PC-3 (cell line): ENCODE data around the gene PPT2. TPM values are rescaled to one million over a fixed set of nuclear protein-coding genes. Genes with fewer than 3 reads are reported as not detected.

ENCODE experiments used
- ATAC-seq: fragments of 200-7000 bp; cut with Tn5 transposase; 2 replicates; pipeline ENCODE4 v1.9.1; 2020; ENCODE audit warnings: mild to moderate bottlenecking, moderate library complexity
- BruUV-seq: library from RNA; stranded (reverse); fragments of 400-500 nt; replicated peaks from 2 replicates; lab custom pipeline; 2021; lab: Mats Ljungman, UMichigan
- CTCF ChIA-PET: fragments of 300-600 bp; sonication (Branson Sonifier 250); formaldehyde crosslinking; loops from one replicate; lab custom pipeline; 2022; ENCODE audit warnings: antibody characterized with exemption; lab: Charles Lee
- POLR2A ChIA-PET: fragments of 300-600 bp; sonication (Branson Sonifier 250); formaldehyde crosslinking; loops from one replicate; lab custom pipeline; 2022; ENCODE audit warnings: antibody characterized with exemption; ENCODE audit not compliant: unreplicated experiment; lab: Charles Lee
- DNase-seq: peaks from one replicate; pipeline ENCODE4 v3.0.0-alpha.2; 2015
- H2AFZ ChIP-seq: fragments of 300-600 bp; sonication (generic); 2 replicates; pipeline ENCODE4 v1.6.0; 2016; ENCODE audit warnings: antibody characterized with exemption, low read length
- H3F3A ChIP-seq: fragments of 300-600 bp; sonication (generic); one replicate; pipeline ENCODE4 v1.6.0; 2017; ENCODE audit warnings: antibody characterized with exemption, low read length, control low read depth, mild to moderate bottlenecking; ENCODE audit not compliant: unreplicated experiment
- H3K27ac ChIP-seq: fragments of 300-600 bp; sonication (generic); 2 replicates; pipeline ENCODE4 v1.5.1; 2016; ENCODE audit warnings: mild to moderate bottlenecking, low read length
- H3K27me3 ChIP-seq: fragments of 300-600 bp; sonication (generic); 2 replicates; pipeline ENCODE4 v1.6.1; 2016; ENCODE audit warnings: low read length, mixed read lengths
- H3K36me3 ChIP-seq: fragments of 300-600 bp; sonication (generic); 2 replicates; pipeline ENCODE4 v1.6.1; 2016; ENCODE audit warnings: low read depth, mixed run types, low read length, mixed read lengths
- H3K4me1 ChIP-seq: fragments of 300-600 bp; sonication (generic); 2 replicates; pipeline ENCODE4 v1.5.1; 2016; ENCODE audit warnings: low read length; ENCODE audit not compliant: insufficient read depth
- H3K4me2 ChIP-seq: fragments of 300-600 bp; sonication (generic); 2 replicates; pipeline ENCODE4 v1.6.0; 2016; ENCODE audit warnings: low read length
- H3K4me3 ChIP-seq: fragments of 300-600 bp; sonication (generic); 2 replicates; pipeline ENCODE4 v1.5.1; 2016; ENCODE audit warnings: mild to moderate bottlenecking, low read length, mixed read lengths
- H3K79me2 ChIP-seq: fragments of 300-600 bp; sonication (generic); 2 replicates; pipeline ENCODE4 v1.6.1; 2017; ENCODE audit warnings: low read length, mixed read lengths
- H3K9ac ChIP-seq: fragments of 300-600 bp; sonication (generic); 2 replicates; pipeline ENCODE4 v1.6.0; 2016; ENCODE audit warnings: mild to moderate bottlenecking, low read length
- H3K9me2 ChIP-seq: fragments of 300-600 bp; sonication (generic); replicated peaks from 2 replicates; pipeline ENCODE4 v1.6.1; 2016; ENCODE audit warnings: mixed run types, low read length, mixed read lengths
- H3K9me3 ChIP-seq: fragments of 300-600 bp; sonication (generic); 2 replicates; pipeline ENCODE4 v1.6.1; 2016; ENCODE audit warnings: low read length, mixed read lengths
- H4K20me1 ChIP-seq: fragments of 300-600 bp; sonication (generic); 2 replicates; pipeline ENCODE4 v1.6.1; 2016; ENCODE audit warnings: low read length, mixed read lengths
- EZH2 ChIP-seq: fragments of 300-600 bp; sonication (generic); IDR thresholded peaks from one replicate; pipeline ENCODE4 v1.6.1; 2017; ENCODE audit warnings: antibody characterized with exemption, mild to moderate bottlenecking, low read length; ENCODE audit not compliant: unreplicated experiment
- EZH2phosphoT487 ChIP-seq: fragments of 300-600 bp; sonication (generic); IDR thresholded peaks from 2 replicates; pipeline ENCODE4 v1.6.1; 2018; ENCODE audit warnings: mild to moderate bottlenecking, antibody characterized with exemption, low read length, borderline replicate concordance
- intact Hi-C: fragments of 100-400 bp; cut with micrococcal nuclease; formaldehyde crosslinking; loops from 2 replicates; pipeline ENCODE4 v1.9.0; 2023
- total RNA-seq: library from RNA; depleted of rRNA; stranded (reverse); fragments of >200 nt; gene quantifications from 2 replicates; pipeline ENCODE4 v1.2.3, GENCODE V29; 2014
- TF ChIP-seq, protein P1 (sequence below): fragments of 300-600 bp; sonication (generic); conservative IDR thresholded peaks from 2 replicates; pipeline ENCODE4 v1.5.1; 2017; ENCODE audit warnings: antibody characterized with exemption, low read depth, mild to moderate bottlenecking, low read length

Gene PPT2
- total RNA-seq, 1 experiment from 2014 or later: 30.8 TPM

- Histone ChIP-seq H2AFZ (no peak overlapping the region), H3K9ac (no peak overlapping the region), H3K4me2 (no peak overlapping the region), H3K4me3 (no peak overlapping the region), H3K4me1 (peaks cover 18% of the 10 kb centered on the region), H3K9me2 (no peaks in the 10 kb centered on the region), H3K36me3 (peaks cover 5% of the 10 kb centered on the region; the same call in 1 of the 2 replicates), H3K79me2 (peaks cover 25% of the 10 kb centered on the region), H3K27me3 (no peaks in the 10 kb centered on the region), H4K20me1 (no peaks in the 10 kb centered on the region), H3K9me3 (no peaks in the 10 kb centered on the region), H3K27ac (no peak overlapping the region), H3F3A (no peaks in the 10 kb centered on the region)
- DNase-seq: no peak
- TF ChIP-seq, protein P1, sequence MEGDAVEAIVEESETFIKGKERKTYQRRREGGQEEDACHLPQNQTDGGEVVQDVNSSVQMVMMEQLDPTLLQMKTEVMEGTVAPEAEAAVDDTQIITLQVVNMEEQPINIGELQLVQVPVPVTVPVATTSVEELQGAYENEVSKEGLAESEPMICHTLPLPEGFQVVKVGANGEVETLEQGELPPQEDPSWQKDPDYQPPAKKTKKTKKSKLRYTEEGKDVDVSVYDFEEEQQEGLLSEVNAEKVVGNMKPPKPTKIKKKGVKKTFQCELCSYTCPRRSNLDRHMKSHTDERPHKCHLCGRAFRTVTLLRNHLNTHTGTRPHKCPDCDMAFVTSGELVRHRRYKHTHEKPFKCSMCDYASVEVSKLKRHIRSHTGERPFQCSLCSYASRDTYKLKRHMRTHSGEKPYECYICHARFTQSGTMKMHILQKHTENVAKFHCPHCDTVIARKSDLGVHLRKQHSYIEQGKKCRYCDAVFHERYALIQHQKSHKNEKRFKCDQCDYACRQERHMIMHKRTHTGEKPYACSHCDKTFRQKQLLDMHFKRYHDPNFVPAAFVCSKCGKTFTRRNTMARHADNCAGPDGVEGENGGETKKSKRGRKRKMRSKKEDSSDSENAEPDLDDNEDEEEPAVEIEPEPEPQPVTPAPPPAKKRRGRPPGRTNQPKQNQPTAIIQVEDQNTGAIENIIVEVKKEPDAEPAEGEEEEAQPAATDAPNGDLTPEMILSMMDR: no peak
- no peak for TF ChIP-seq EZH2
- TF ChIP-seq EZH2phosphoT487: no peak
- ChIA-PET CTCF (no interaction called here), POLR2A (no interaction called here)
- intact Hi-C loops: no loop called here
- BruUV-seq: no TSS peak
- no peak for ATAC-seq
Observed at GRCh38 chr6:32123681-32124080, 30.3 kb upstream of the PPT2 start.

DNA sequence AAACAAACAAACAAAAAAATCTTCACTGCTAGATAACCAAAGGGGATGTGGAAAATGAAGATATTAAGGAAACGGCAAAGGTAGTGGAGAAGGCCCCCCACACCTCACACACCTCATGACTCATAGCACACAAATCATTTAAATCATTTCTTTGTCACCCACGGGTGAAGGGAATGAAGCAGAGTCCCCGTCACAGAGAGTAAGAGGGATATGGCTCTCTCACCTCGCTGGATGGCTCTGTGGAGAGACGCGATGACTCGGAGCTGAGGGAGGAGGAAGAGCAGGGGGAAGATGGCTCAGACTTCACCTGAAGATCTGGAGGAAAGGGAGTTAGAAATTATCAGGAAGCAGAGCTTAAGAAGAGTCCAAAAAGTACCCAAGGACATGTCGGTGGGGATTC, 27.1 kb upstream of the PPT2 start:
- Histone ChIP-seq H3K9ac (peak overlapping the region; percentile 87), H4K20me1 (no peaks in the 10 kb centered on the region), H2AFZ (peak overlapping the region; percentile 91; the same call in 1 of the 2 replicates), H3K36me3 (no peaks in the 10 kb centered on the region; the same call in 1 of the 2 replicates), H3K79me2 (peaks cover 38% of the 10 kb centered on the region), H3K9me2 (no peaks in the 10 kb centered on the region), H3K4me3 (peak overlapping the region; percentile 90), H3K4me1 (peaks cover 25% of the 10 kb centered on the region), H3K4me2 (peak overlapping the region; percentile 93), H3K27me3 (no peaks in the 10 kb centered on the region), H3F3A (no peaks in the 10 kb centered on the region), H3K27ac (no peak overlapping the region), H3K9me3 (no peaks in the 10 kb centered on the region)
- ChIA-PET POLR2A (interaction anchor here (0.6 kb wide), 1 partner anchor 12 kb away, joined by 4 read pairs; no protein-coding TSS in a partner anchor), CTCF (interaction anchor here (0.8 kb wide), 1 partner anchor 8 kb away, joined by 3 read pairs; no protein-coding TSS in a partner anchor)
- intact Hi-C loops: no loop called here
- BruUV-seq: no TSS peak
- TF ChIP-seq EZH2 (no peak), EZH2phosphoT487 (no peak)
- TF ChIP-seq, protein P1: no peak
- ATAC-seq: no peak
- DNase-seq: no peak

- ATAC-seq (no peak), DNase-seq (no peak)
- Histone ChIP-seq H3F3A (no peaks in the 10 kb centered on the region), H3K4me3 (peak overlapping the region; percentile 90), H3K4me1 (peaks cover 25% of the 10 kb centered on the region), H3K9me3 (no peaks in the 10 kb centered on the region), H2AFZ (peak overlapping the region; percentile 91), H3K9me2 (no peaks in the 10 kb centered on the region), H3K27me3 (no peaks in the 10 kb centered on the region), H3K27ac (no peak overlapping the region), H3K4me2 (peak overlapping the region; percentile 93), H3K36me3 (no peaks in the 10 kb centered on the region), H3K9ac (peak overlapping the region; percentile 87), H4K20me1 (no peaks in the 10 kb centered on the region), H3K79me2 (peaks cover 38% of the 10 kb centered on the region)
- intact Hi-C loops: no loop called here
- TF ChIP-seq, protein P1: no peak
- TF ChIP-seq EZH2phosphoT487: no peak
- POLR2A ChIA-PET: interaction anchor here (0.6 kb wide), 1 partner anchor 13 kb away, joined by 4 read pairs; no protein-coding TSS in a partner anchor
- CTCF ChIA-PET: interaction anchor here (0.6 to 1.3 kb wide), 3 partner anchors 9 to 1186 kb away, joined by 3 to 4 read pairs (median 3); partner anchors contain the start of gene MUCL3
- BruUV-seq: TSS peak; percentile 7
Observed at GRCh38 chr6:32127409-32127716, 26.6 kb upstream of the PPT2 start.
